Gastrocnemius medialis (tissue), 4 donors: Measurements from ENCODE around the gene VIT.

ENCODE experiments used
- POLR2A ChIP-seq, 2 donors: fragments of 450-650 bp; IDR thresholded peaks; one replicate each; pipeline ENCODE4 v1.6.1; 2017; ENCODE audit warnings: antibody characterized with exemption in 2 of 2, mild to moderate bottlenecking in 2 of 2, moderate library complexity in 2 of 2
- TF ChIP-seq, protein P1 (sequence below), 5 experiments: fragments of 450-650 bp in 3 of 5; fragments of 200-600 bp in 2 of 5; sonication (generic) in 2 of 5; IDR thresholded peaks in 4 of 5; conservative IDR thresholded peaks in 1 of 5; 1 replicate in 4 of 5; 2 replicates in 1 of 5; pipeline ENCODE4 v1.5.1; 2016 to 2019; ENCODE audit warnings: antibody characterized with exemption in 5 of 5, mild to moderate bottlenecking in 3 of 5, moderate library complexity in 3 of 5

DNA sequence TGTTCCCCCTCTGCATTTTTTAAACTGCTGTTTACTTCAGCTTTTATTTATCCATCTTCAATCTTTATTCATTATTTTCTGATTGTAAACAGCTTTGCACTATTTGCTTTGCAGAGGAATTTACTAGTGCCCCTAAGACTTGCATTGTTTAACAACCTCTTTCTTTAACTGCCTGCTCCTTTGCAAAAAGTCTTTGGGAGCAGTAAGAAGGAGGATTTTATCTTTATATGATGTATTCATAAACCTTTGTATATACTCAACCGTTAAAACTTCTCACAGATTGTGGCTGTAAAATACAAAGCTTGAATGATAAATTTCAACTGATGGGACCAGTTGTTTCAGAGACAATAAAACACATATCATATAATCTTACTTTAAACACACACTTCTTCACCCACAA lies 20.1 kb upstream of the VIT start:
- TF ChIP-seq, protein P1, sequence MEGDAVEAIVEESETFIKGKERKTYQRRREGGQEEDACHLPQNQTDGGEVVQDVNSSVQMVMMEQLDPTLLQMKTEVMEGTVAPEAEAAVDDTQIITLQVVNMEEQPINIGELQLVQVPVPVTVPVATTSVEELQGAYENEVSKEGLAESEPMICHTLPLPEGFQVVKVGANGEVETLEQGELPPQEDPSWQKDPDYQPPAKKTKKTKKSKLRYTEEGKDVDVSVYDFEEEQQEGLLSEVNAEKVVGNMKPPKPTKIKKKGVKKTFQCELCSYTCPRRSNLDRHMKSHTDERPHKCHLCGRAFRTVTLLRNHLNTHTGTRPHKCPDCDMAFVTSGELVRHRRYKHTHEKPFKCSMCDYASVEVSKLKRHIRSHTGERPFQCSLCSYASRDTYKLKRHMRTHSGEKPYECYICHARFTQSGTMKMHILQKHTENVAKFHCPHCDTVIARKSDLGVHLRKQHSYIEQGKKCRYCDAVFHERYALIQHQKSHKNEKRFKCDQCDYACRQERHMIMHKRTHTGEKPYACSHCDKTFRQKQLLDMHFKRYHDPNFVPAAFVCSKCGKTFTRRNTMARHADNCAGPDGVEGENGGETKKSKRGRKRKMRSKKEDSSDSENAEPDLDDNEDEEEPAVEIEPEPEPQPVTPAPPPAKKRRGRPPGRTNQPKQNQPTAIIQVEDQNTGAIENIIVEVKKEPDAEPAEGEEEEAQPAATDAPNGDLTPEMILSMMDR (IDR thresholded peaks at IDR 0.05 in 4 of 5, conservative IDR thresholded peaks at IDR 0.05 in 1 of 5) = no peak
- no peak for TF ChIP-seq POLR2A (IDR thresholded peaks at IDR 0.05)
